WTC11 (cell line): ENCODE data around the gene ANKRD33.

Experiments
- CTCF ChIP-seq: fragments of 200-600 bp; IDR thresholded peaks from 2 replicates; pipeline ENCODE4 v1.8.0; 2022; ENCODE audit warnings: antibody characterized with exemption
- MAX ChIP-seq: sonication (generic); formaldehyde crosslinking; IDR thresholded peaks from 2 replicates; pipeline ENCODE4 v1.8.0; 2022; ENCODE audit warnings: mild to moderate bottlenecking, missing genetic modification reagents
- STAT6 ChIP-seq: sonication (generic); formaldehyde crosslinking; conservative IDR thresholded peaks from 2 replicates; pipeline ENCODE4 v1.8.1; 2023; ENCODE audit warnings: mild to moderate bottlenecking, low read depth, missing genetic modification reagents, moderate library complexity
- ZNF512 ChIP-seq: sonication (generic); formaldehyde crosslinking; IDR thresholded peaks from 2 replicates; pipeline ENCODE4 v1.8.1; 2022; ENCODE audit warnings: missing genetic modification reagents, borderline replicate concordance

GRCh38 chr12:51915951-51916350 is 28.0 kb downstream of the ANKRD33 start:
- TF ChIP-seq CTCF, result no peak
- TF ChIP-seq ZNF512 (CRISPR knock-in tag), result no peak
- TF ChIP-seq STAT6 (CRISPR knock-in tag), result no peak
- TF ChIP-seq MAX (CRISPR knock-in tag), result no peak
